ENCODE results near the gene ZSCAN18.

- TF ChIP-seq CTCF (conservative IDR thresholded peaks at IDR 0.05; ENCODE audit: low read length): no peak
- no peak for TF ChIP-seq EZH2phosphoT487 (IDR thresholded peaks at IDR 0.05; ENCODE audit: borderline replicate concordance, low read depth, low read length)
Measured at GRCh38 chr19:58063712-58064111, 34.3 kb downstream of the ZSCAN18 start.

Data from OCI-LY7 (cell line).